ENCODE measurements around the gene S100A3.
"Not testable (repeated sequence)": the region's sequence is repeated elsewhere in the genome, so short reads cannot be mapped to it uniquely, and the experiment has no call there.

Gene S100A3

GRCh38 chr1:153578490-153578889 is 29.4 kb upstream of the S100A3 start:
- no peak for DNase-seq (ENCODE audit: low read depth, low spot score)
- no peak overlapping the region for H3K4me3 ChIP-seq (ENCODE audit: low read depth, low read length)
- ChIA-PET CTCF (interaction anchor here (1.0 to 4.2 kb wide), 8 partner anchors 10 to 89 kb away, joined by 3 to 26 read pairs (median 4); no protein-coding TSS in a partner anchor), POLR2A (interaction anchor here (1.7 kb wide), 1 partner anchor 49 kb away, joined by 8 read pairs; the partner anchor contains the start of genes S100A1 and S100A13)
- TF ChIP-seq CTCF (IDR thresholded peaks at IDR 0.05; ENCODE audit: insufficient read depth, low read length, missing control alignments) = no peak

- TF ChIP-seq CTCF (IDR thresholded peaks at IDR 0.05; ENCODE audit: insufficient read depth, low read length, missing control alignments) = no peak
- ChIA-PET CTCF (interaction anchor here (0.6 to 4.2 kb wide), 12 partner anchors 9 to 172 kb away, joined by 3 to 26 read pairs (median 4); partner anchors contain the start of gene S100A2), POLR2A (interaction anchor here (0.5 to 2.2 kb wide), 5 partner anchors 11 to 56 kb away, joined by 3 to 8 read pairs (median 4); partner anchors contain the start of genes CHTOP, S100A1, S100A13 and S100A6)
- H3K4me3 ChIP-seq (ENCODE audit: low read depth, low read length) = no peak overlapping the region
- DNase-seq (ENCODE audit: low read depth, low spot score) = no peak
Observed at GRCh38 chr1:153577624-153578051, 28.6 kb upstream of the S100A3 start.

- POLR2A ChIA-PET = interaction anchor here (1.1 to 2.2 kb wide), 4 partner anchors 11 to 57 kb away, joined by 3 to 8 read pairs (median 4); partner anchors contain the start of genes CHTOP, S100A1, S100A13 and S100A6
- H3K4me3 ChIP-seq (ENCODE audit: low read depth, low read length) = no peak overlapping the region
- CTCF ChIA-PET = interaction anchor here (0.6 to 4.2 kb wide), 12 partner anchors 8 to 173 kb away, joined by 3 to 26 read pairs (median 4); partner anchors contain the start of gene S100A2
- no peak for TF ChIP-seq CTCF (IDR thresholded peaks at IDR 0.05; ENCODE audit: insufficient read depth, low read length, missing control alignments)
- no peak for DNase-seq (ENCODE audit: low read depth, low spot score)
Observed at GRCh38 chr1:153577138-153577537, 28.1 kb upstream of the S100A3 start.

- ChIA-PET CTCF (interaction anchor here (1.3 to 4.2 kb wide), 3 partner anchors 42 to 65 kb away, joined by 3 to 21 read pairs (median 20); no protein-coding TSS in a partner anchor), POLR2A (interaction anchor here (2.2 kb wide), 1 partner anchor 9 kb away, joined by 5 read pairs; no protein-coding TSS in a partner anchor)
- DNase-seq (ENCODE audit: low read depth, low spot score) = not testable (repeated sequence)
Observed at GRCh38 chr1:153575497-153575896, 26.4 kb upstream of the S100A3 start.

GRCh38 chr1:153575081-153575491 is 26.0 kb upstream of the S100A3 start:
- DNase-seq (ENCODE audit: low read depth, low spot score); H3K4me3 ChIP-seq (ENCODE audit: low read depth, low read length); POLR2A ChIA-PET: not testable (repeated sequence)
- CTCF ChIA-PET = interaction anchor here (4.2 kb wide), 1 partner anchor 42 kb away, joined by 21 read pairs; no protein-coding TSS in a partner anchor

More at GRCh38 chr1:153575497-153575896, 26.4 kb upstream of the S100A3 start:
- H3K4me3 ChIP-seq (ENCODE audit: low read depth, low read length) = not testable (repeated sequence)

GRCh38 chr1:153573351-153573750 is 24.3 kb upstream of the S100A3 start:
- no peak overlapping the region for H3K4me3 ChIP-seq (ENCODE audit: low read depth, low read length)
- ChIA-PET CTCF (interaction anchor here (1.1 to 7.6 kb wide), 35 partner anchors 8 to 221 kb away, joined by 3 to 401 read pairs (median 11); partner anchors contain the start of genes CHTOP, ILF2, S100A1 and S100A13), POLR2A (interaction anchor here (0.7 to 2.1 kb wide), 6 partner anchors 37 to 189 kb away, joined by 3 to 17 read pairs (median 5); partner anchors contain the start of genes S100A16 and S100A6)
- TF ChIP-seq CTCF (IDR thresholded peaks at IDR 0.05; ENCODE audit: insufficient read depth, low read length, missing control alignments) = no peak
- no peak for DNase-seq (ENCODE audit: low read depth, low spot score)

- H3K4me3 ChIP-seq (ENCODE audit: low read depth, low read length) = no peak overlapping the region
- DNase-seq (ENCODE audit: low read depth, low spot score) = no peak
- TF ChIP-seq CTCF (IDR thresholded peaks at IDR 0.05; ENCODE audit: insufficient read depth, low read length, missing control alignments) = peak; percentile 91
- ChIA-PET POLR2A (interaction anchor here (0.6 to 2.1 kb wide), 9 partner anchors 34 to 189 kb away, joined by 3 to 17 read pairs (median 4); partner anchors contain the start of genes CHTOP, S100A13, S100A16 and S100A6), CTCF (interaction anchor here (0.5 to 7.6 kb wide), 49 partner anchors 9 to 750 kb away, joined by 3 to 401 read pairs (median 8); partner anchors contain the start of genes CHTOP, ILF2, RAB13 and S100A1)
Observed at GRCh38 chr1:153572569-153573015, 23.5 kb upstream of the S100A3 start.
